ENCODE data around the gene TMX2. TPM values are rescaled to one million over a fixed set of nuclear protein-coding genes. Genes with fewer than 3 reads are reported as not detected.
"Not testable (repeated sequence)": the region's sequence is repeated elsewhere in the genome, so short reads cannot be mapped to it uniquely, and the experiment has no call there.

Gene TMX2
- total and polyA plus RNA-seq, 3 experiments from 2014 or later: 89.9 to 131 (median 129) TPM

GRCh38 chr11:57674251-57674650 lies 38.1 kb upstream of the TMX2 start:
- Histone ChIP-seq H3K27me3 (ENCODE audit: insufficient read depth, low read length, poor library complexity, severe bottlenecking) (no peaks in the 10 kb centered on the region), H3K36me3 (ENCODE audit: insufficient read depth, low read length) (peaks cover 47% of the 10 kb centered on the region), H3K4me1 (ENCODE audit: insufficient read depth, low read length) (peaks cover 65% of the 10 kb centered on the region), H3K9me3 (ENCODE audit: low read length) (no peaks in the 10 kb centered on the region), H3K27ac (ENCODE audit: low read depth, low read length) (no peak overlapping the region), H3K4me3 (ENCODE audit: low read length) (no peak overlapping the region)
- Mint-ChIP-seq H3K27me3 (no peaks in the 10 kb centered on the region), H3K27ac (peak overlapping the region in 6 of 8 donors; percentile 44 to 83 (median 69)), H3K4me3 (peak overlapping the region in 2 of 7 donors; percentile 1 to 32), H3K4me1 (peaks cover 63 to 90% (median 80%) of the 10 kb centered on the region in 3 donors), H3K36me3 (peaks cover 7 to 67% (median 22%) of the 10 kb centered on the region in 3 donors), H3K9me3 (no peaks in the 10 kb centered on the region)
- CTCF ChIA-PET: interaction anchor here (3.1 kb wide), 1 partner anchor 106 kb away, joined by 9 read pairs; the partner anchor contains the start of gene UBE2L6
- POLR2A ChIA-PET: no interaction called here
- DNase-seq: no peak

- Mint-ChIP-seq H3K27ac (peak overlapping the region in 7 of 8 donors; percentile 8 to 88 (median 69)), H3K36me3 (peaks cover 7 to 75% (median 22%) of the 10 kb centered on the region in 3 donors), H3K4me3 (peak overlapping the region in 3 of 7 donors; percentile 0 to 23 (median 7)), H3K9me3 (no peaks in the 10 kb centered on the region), H3K4me1 (peaks cover 61 to 89% (median 78%) of the 10 kb centered on the region in 3 donors), H3K27me3 (no peaks in the 10 kb centered on the region)
- peaks cover 48% of the 10 kb centered on the region for H3K36me3 ChIP-seq (ENCODE audit: insufficient read depth, low read length)
- no peaks in the 10 kb centered on the region for H3K27me3 ChIP-seq (ENCODE audit: insufficient read depth, low read length, poor library complexity, severe bottlenecking)
- ChIA-PET POLR2A (interaction anchor here (0.5 to 0.6 kb wide), 2 partner anchors 11 to 1908 kb away, joined by 3 read pairs; no protein-coding TSS in a partner anchor), CTCF (interaction anchor here (1.0 to 3.1 kb wide), 2 partner anchors 9 to 108 kb away, joined by 3 to 9 read pairs; partner anchors contain the start of gene UBE2L6)
- H3K4me3 ChIP-seq (ENCODE audit: low read length): no peak overlapping the region
- DNase-seq: no peak
- H3K9me3 ChIP-seq (ENCODE audit: low read length): no peaks in the 10 kb centered on the region
- H3K27ac ChIP-seq (ENCODE audit: low read depth, low read length): no peak overlapping the region
- H3K4me1 ChIP-seq (ENCODE audit: insufficient read depth, low read length): peaks cover 66% of the 10 kb centered on the region
Observed at GRCh38 chr11:57675176-57675941, 37.0 kb upstream of the TMX2 start.

GRCh38 chr11:57679396-57679795 lies 33.0 kb upstream of the TMX2 start:
- POLR2A ChIA-PET: no interaction called here

GRCh38 chr11:57680552-57680874 lies 31.9 kb upstream of the TMX2 start:
- ChIA-PET CTCF (no interaction called here), POLR2A (no interaction called here)
- Mint-ChIP-seq H3K9me3 (no peaks in the 10 kb centered on the region), H3K27ac (peak overlapping the region in 6 of 8 donors; percentile 5 to 68 (median 38)), H3K36me3 (peaks cover 3 to 81% (median 20%) of the 10 kb centered on the region in 3 donors), H3K4me3 (peak overlapping the region in 3 of 7 donors; percentile 26 to 44 (median 35)), H3K27me3 (no peaks in the 10 kb centered on the region), H3K4me1 (peaks cover 49 to 68% (median 55%) of the 10 kb centered on the region in 3 donors)
- Histone ChIP-seq H3K4me1 (ENCODE audit: insufficient read depth, low read length) (peaks cover 39% of the 10 kb centered on the region), H3K4me3 (ENCODE audit: low read length) (no peak overlapping the region), H3K9me3 (ENCODE audit: low read length) (no peaks in the 10 kb centered on the region), H3K27me3 (ENCODE audit: insufficient read depth, low read length, poor library complexity, severe bottlenecking) (no peaks in the 10 kb centered on the region), H3K27ac (ENCODE audit: low read depth, low read length) (no peak overlapping the region), H3K36me3 (ENCODE audit: insufficient read depth, low read length) (peaks cover 35% of the 10 kb centered on the region)
- no peak for DNase-seq

More at GRCh38 chr11:57679396-57679795, 33.0 kb upstream of the TMX2 start:
- H3K27ac Mint-ChIP-seq: no peak overlapping the region
- Histone ChIP-seq H3K36me3 (ENCODE audit: insufficient read depth, low read length) (peaks cover 43% of the 10 kb centered on the region), H3K4me3 (ENCODE audit: low read length) (no peak overlapping the region), H3K9me3 (ENCODE audit: low read length) (no peaks in the 10 kb centered on the region), H3K4me1 (ENCODE audit: insufficient read depth, low read length) (peaks cover 50% of the 10 kb centered on the region), H3K27ac (ENCODE audit: low read depth, low read length) (no peak overlapping the region), H3K27me3 (ENCODE audit: insufficient read depth, low read length, poor library complexity, severe bottlenecking) (no peaks in the 10 kb centered on the region)
- no peak for DNase-seq
- peaks cover 3 to 81% (median 23%) of the 10 kb centered on the region in 3 donors for H3K36me3 Mint-ChIP-seq
- H3K9me3 Mint-ChIP-seq: no peaks in the 10 kb centered on the region
- CTCF ChIA-PET: no interaction called here
- H3K4me3 Mint-ChIP-seq: no peak overlapping the region
- no peaks in the 10 kb centered on the region for H3K27me3 Mint-ChIP-seq
- H3K4me1 Mint-ChIP-seq: peaks cover 57 to 79% (median 66%) of the 10 kb centered on the region in 3 donors

GRCh38 chr11:57681168-57681567 lies 31.2 kb upstream of the TMX2 start:
- POLR2A ChIA-PET: no interaction called here
- H3K4me3 Mint-ChIP-seq: no peak overlapping the region
- no peak overlapping the region for H3K27ac ChIP-seq (ENCODE audit: low read depth, low read length)

GRCh38 chr11:57690474-57690873 lies 21.9 kb upstream of the TMX2 start:
- Mint-ChIP-seq H3K36me3 (peaks cover 19 to 79% (median 24%) of the 10 kb centered on the region in 3 donors), H3K27ac (peak overlapping the region in 2 of 8 donors; percentile 24 to 46)
- H3K9me3 ChIP-seq (ENCODE audit: low read length); H3K27me3 Mint-ChIP-seq; CTCF ChIA-PET; H3K4me3 ChIP-seq (ENCODE audit: low read length); H3K4me1 ChIP-seq (ENCODE audit: insufficient read depth, low read length); H3K4me1 Mint-ChIP-seq; H3K27me3 ChIP-seq (ENCODE audit: insufficient read depth, low read length, poor library complexity, severe bottlenecking); H3K27ac ChIP-seq (ENCODE audit: low read depth, low read length); H3K4me3 Mint-ChIP-seq; POLR2A ChIA-PET; H3K9me3 Mint-ChIP-seq; DNase-seq: not testable (repeated sequence)
- H3K36me3 ChIP-seq (ENCODE audit: insufficient read depth, low read length): peaks cover 57% of the 10 kb centered on the region

More at GRCh38 chr11:57681168-57681567, 31.2 kb upstream of the TMX2 start:
- peaks cover 28% of the 10 kb centered on the region for H3K36me3 ChIP-seq (ENCODE audit: insufficient read depth, low read length)
- CTCF ChIA-PET: no interaction called here
- peaks cover 43 to 62% (median 49%) of the 10 kb centered on the region in 3 donors for H3K4me1 Mint-ChIP-seq
- no peaks in the 10 kb centered on the region for H3K9me3 Mint-ChIP-seq
- peaks cover 32% of the 10 kb centered on the region for H3K4me1 ChIP-seq (ENCODE audit: insufficient read depth, low read length)
- H3K36me3 Mint-ChIP-seq: peaks cover 3 to 79% (median 20%) of the 10 kb centered on the region in 3 donors
- DNase-seq: no peak
- no peaks in the 10 kb centered on the region for H3K27me3 Mint-ChIP-seq
- no peaks in the 10 kb centered on the region for H3K9me3 ChIP-seq (ENCODE audit: low read length)
- peak overlapping the region in 5 of 8 donors; percentile 9 to 68 (median 41) for H3K27ac Mint-ChIP-seq
- H3K4me3 ChIP-seq (ENCODE audit: low read length): no peak overlapping the region
- H3K27me3 ChIP-seq (ENCODE audit: insufficient read depth, low read length, poor library complexity, severe bottlenecking): no peaks in the 10 kb centered on the region

- no peaks in the 10 kb centered on the region for H3K27me3 Mint-ChIP-seq
- no peaks in the 10 kb centered on the region for H3K4me1 ChIP-seq (ENCODE audit: insufficient read depth, low read length)
- ChIA-PET CTCF (interaction anchor here (1.0 kb wide), 1 partner anchor 102 kb away, joined by 4 read pairs; no protein-coding TSS in a partner anchor), POLR2A (no interaction called here)
- H3K36me3 ChIP-seq (ENCODE audit: insufficient read depth, low read length): peaks cover 43% of the 10 kb centered on the region
- no peak overlapping the region for H3K4me3 ChIP-seq (ENCODE audit: low read length)
- no peaks in the 10 kb centered on the region for H3K9me3 Mint-ChIP-seq
- no peak overlapping the region for H3K4me3 Mint-ChIP-seq
- H3K27ac Mint-ChIP-seq: peak overlapping the region in 1 of 8 donors; percentile 32
- H3K27ac ChIP-seq (ENCODE audit: low read depth, low read length): no peak overlapping the region
- no peaks in the 10 kb centered on the region for H3K27me3 ChIP-seq (ENCODE audit: insufficient read depth, low read length, poor library complexity, severe bottlenecking)
- H3K9me3 ChIP-seq (ENCODE audit: low read length): no peaks in the 10 kb centered on the region
- H3K36me3 Mint-ChIP-seq: peaks cover 13 to 82% (median 15%) of the 10 kb centered on the region in 3 donors
- no peak for DNase-seq
- H3K4me1 Mint-ChIP-seq: no peaks in the 10 kb centered on the region
Observed at GRCh38 chr11:57698843-57699365, 13.5 kb upstream of the TMX2 start.

- Histone ChIP-seq H3K36me3 (ENCODE audit: insufficient read depth, low read length) (peaks cover 45% of the 10 kb centered on the region), H3K4me1 (ENCODE audit: insufficient read depth, low read length) (no peaks in the 10 kb centered on the region), H3K27ac (ENCODE audit: low read depth, low read length) (no peak overlapping the region), H3K27me3 (ENCODE audit: insufficient read depth, low read length, poor library complexity, severe bottlenecking) (no peaks in the 10 kb centered on the region), H3K9me3 (ENCODE audit: low read length) (no peaks in the 10 kb centered on the region), H3K4me3 (ENCODE audit: low read length) (no peak overlapping the region)
- Mint-ChIP-seq H3K4me1 (no peaks in the 10 kb centered on the region), H3K4me3 (no peak overlapping the region), H3K27me3 (no peaks in the 10 kb centered on the region), H3K27ac (peak overlapping the region in 2 of 8 donors; percentile 35 to 61), H3K36me3 (peaks cover 13 to 84% (median 16%) of the 10 kb centered on the region in 3 donors), H3K9me3 (no peaks in the 10 kb centered on the region)
- ChIA-PET CTCF (no interaction called here), POLR2A (no interaction called here)
- DNase-seq: no peak
Observed at GRCh38 chr11:57699813-57700212, 12.6 kb upstream of the TMX2 start.
